Left hindlimb (tissue), 1 donor: ENCODE measurements around the gene NCS1.
"Not testable (repeated sequence)": the region's sequence is repeated elsewhere in the genome, so short reads cannot be mapped to it uniquely, and the experiment has no call there.

ENCODE experiments used
- DNase-seq: peaks from one replicate; pipeline ENCODE4 v3.0.0-alpha.2; 2018

Gene NCS1

GRCh38 chr9:130240410-130241197, 68.4 kb downstream of the NCS1 start:
- DNase-seq: no peak

GRCh38 chr9:130241198-130241535, 69.0 kb downstream of the NCS1 start:
- DNase-seq: no peak

DNA sequence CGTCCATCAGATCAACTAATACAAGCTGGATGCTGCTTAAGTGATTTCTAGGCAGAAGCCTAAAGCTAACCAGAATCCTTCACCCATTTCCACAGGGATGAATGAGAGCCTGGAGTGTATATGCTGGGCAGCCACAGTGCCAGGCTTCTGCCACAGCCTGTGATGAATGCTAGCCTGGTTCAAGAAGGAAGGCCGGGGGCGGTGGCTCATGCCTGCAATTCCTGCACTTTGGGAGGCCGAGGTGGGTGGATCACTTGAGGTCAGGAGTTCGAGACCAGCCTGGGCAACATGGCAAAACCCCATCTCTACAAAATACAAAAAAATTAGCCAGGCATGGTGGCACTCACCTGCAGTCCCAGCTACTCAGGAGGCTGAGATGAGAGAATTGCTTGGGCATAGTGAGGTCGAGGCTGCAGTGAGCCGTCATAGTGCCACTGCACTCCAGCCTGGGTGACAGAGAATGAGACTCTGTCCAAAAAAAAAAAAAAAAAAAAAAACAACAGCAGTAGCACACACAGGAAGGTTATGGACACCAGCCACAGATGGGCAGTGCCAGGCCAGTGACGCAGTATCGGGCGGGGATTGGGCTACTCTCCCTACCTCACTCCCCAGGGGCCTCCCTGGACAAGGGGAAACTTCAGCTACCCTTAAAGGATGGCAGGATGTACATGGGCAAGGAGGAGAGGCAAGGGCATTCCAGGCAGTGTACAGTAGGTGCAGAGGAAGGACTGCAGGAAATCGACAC, 70.2 kb downstream of the NCS1 start:
- no peak for DNase-seq

DNA sequence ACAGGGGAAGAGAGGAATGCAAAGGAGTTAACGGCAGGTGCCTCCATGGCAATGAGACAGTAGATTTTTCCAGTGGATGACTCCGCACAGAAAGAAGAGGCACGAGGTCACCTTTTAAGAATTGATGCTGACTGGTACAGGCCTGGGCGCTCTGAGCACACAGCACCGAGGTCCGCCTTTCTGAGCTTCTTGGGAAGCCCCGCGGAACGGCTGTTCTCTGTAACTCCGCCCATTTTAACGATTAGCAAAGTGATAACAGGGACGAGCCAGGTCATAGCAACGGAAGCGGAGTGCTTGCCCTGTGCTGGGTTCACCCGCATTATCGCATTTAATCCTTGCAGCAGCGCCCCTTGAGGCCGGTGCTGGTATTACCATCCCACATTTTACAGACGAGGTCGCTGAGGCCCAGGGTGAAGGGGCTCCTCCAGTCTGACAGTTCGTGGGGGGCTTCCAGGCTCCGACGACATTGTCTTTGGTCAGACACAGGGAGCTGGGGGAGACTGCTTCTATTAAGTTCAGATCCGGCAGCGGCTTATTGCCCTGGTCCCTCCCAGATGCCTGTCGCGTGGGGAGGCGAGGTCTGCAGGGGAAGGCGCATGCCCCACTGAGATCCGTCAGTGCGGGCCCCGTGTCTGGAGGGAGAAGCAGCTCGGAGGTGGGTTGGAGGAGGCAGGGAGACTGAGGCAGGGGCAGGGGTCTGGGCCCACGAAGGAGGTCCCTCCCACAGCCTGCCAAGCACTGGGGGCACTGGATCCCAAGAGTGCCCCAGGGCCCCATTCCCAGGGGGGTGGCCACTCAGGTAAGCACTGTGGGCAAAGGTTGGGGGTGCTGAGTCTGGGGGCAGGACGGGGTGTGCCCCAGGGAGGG, 71.0 kb downstream of the NCS1 start:
- DNase-seq: peak; percentile 67

GRCh38 chr9:130243882-130244170, 71.6 kb downstream of the NCS1 start:
- no peak for DNase-seq

DNA sequence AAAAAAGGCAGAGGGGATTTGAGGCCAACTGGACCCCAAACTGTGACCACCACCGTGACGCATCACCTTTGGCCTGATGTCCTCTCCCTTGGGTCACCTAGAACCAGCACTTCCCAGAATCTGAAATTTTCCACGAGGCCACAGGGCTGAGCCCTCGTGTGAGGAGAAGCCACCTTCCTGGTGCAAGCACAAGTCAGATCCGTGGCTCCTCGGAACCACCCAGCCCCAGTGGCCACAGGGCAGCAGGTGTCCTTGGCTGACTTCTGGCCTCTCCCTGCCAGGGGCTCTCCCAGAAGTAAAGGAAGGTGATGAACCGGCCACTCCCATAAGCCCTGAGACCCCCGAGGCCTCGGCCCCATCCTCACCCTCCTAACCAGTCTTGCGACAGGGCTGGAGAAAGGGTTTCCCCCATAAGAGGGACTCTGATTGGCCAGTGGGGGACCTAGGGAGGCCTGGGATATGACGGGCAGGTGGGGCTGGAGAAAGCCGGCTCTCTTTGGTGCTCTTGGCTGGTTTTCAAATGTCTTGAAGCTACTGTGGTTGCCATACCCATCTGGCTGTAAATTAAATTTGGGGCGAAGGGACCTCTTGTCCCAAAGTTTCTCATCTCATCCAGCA, 72.5 kb downstream of the NCS1 start:
- no peak for DNase-seq

DNA sequence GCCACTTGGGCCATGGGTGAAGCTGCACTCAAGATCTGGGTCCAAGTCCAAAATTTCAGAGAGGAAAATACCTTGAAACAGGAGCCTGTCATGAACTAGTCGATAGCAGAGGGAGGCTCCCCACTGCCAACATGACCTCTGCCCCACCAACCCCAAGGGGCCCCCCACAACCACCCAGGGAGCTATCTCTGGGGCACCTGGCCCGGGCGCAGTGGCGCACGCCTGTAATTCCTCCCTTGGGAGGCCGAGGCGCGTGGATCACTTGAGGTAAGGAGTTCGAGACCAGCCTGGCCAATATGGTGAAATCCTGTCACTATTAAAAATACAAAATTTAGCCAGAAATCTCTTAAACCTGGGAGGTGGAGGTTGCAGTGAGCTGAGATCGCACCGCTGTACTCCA, 73.3 kb downstream of the NCS1 start:
- DNase-seq: no peak

DNA sequence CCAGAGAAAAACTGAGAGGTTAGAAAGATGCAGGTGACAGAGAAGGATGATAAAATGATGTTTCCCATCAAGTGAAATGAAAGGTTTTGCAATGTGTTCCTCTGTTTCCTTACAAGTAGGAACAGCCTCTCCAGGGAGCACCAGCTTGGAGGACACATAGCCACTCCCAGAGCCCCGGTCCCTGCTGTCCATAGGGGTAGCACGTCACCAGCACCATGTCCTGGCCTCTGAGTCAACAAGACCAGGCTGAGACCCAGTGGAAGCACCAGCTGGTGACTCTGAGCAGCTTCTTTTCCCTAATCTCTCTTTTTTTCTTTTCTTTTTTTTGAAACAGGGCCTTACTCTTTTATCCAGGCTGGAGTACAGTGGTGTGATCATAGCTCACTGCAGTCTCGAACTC, 73.9 kb downstream of the NCS1 start:
- DNase-seq: no peak

- no peak for DNase-seq
Observed at GRCh38 chr9:130254747-130255630, 82.8 kb downstream of the NCS1 start.

DNA sequence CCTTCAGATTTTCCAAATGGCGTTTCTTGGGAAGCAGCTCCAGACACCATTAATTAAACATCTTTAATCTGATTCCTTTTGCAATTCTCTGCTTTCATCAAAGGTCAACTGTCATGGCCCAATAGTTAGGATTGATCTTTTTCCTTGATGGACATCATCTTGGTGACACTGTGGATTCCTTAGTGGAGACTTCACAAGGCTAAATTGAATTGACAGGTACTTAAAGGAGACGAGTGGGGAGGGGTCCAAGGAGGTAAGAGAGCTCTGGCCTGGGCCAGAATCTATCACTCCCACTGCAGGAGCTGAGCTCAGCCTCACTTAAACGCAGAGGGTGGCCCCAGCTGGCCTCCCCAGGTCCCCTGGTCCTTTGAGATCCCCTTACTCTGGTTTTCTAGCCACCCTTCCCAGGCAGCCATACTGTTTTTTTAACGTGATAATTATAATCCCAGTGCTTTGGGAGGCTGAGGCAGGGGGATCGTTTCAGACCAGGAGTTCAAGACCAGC, 83.5 kb downstream of the NCS1 start:
- no peak for DNase-seq

GRCh38 chr9:130256644-130257043, 84.4 kb downstream of the NCS1 start:
- no peak for DNase-seq

DNA sequence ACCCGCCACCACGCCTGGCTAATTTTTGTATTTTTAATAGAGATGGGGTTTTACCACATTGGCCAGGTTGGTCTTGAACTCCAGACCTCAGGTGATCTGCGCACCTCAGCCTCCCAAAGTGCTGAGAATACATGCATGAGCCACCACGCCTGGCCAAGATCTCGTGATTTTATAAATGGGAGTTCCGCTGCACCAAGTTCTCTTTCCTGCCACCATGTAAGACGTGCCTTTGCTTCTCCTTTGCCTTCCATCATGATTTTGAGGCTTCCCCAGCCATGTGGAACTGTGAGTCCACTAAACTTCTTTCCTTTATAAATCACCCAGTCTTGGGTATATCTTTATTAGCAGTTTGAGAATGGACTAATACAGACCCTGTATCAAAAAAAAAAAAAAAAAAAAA, 85.9 kb downstream of the NCS1 start:
- DNase-seq: not testable (repeated sequence)

DNA sequence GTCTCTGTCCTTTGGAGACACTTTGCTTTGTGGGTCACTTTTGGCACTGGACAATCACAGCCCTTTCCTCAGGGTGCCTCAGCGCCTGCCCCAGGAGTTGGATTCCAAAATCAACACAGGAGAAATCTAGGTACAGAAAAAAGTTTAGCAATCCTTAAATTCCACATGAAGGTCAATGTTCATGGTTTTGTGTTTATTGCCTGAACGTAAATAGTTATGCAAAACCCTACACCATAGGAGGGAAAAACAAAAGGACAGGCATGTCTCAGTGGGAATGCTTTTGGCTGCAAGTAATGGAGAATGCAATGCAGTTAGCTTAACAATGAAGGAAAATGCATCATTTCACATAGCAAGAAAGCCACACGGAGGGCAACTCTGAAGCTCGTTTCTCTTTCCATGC, 86.8 kb downstream of the NCS1 start:
- DNase-seq: no peak

DNA sequence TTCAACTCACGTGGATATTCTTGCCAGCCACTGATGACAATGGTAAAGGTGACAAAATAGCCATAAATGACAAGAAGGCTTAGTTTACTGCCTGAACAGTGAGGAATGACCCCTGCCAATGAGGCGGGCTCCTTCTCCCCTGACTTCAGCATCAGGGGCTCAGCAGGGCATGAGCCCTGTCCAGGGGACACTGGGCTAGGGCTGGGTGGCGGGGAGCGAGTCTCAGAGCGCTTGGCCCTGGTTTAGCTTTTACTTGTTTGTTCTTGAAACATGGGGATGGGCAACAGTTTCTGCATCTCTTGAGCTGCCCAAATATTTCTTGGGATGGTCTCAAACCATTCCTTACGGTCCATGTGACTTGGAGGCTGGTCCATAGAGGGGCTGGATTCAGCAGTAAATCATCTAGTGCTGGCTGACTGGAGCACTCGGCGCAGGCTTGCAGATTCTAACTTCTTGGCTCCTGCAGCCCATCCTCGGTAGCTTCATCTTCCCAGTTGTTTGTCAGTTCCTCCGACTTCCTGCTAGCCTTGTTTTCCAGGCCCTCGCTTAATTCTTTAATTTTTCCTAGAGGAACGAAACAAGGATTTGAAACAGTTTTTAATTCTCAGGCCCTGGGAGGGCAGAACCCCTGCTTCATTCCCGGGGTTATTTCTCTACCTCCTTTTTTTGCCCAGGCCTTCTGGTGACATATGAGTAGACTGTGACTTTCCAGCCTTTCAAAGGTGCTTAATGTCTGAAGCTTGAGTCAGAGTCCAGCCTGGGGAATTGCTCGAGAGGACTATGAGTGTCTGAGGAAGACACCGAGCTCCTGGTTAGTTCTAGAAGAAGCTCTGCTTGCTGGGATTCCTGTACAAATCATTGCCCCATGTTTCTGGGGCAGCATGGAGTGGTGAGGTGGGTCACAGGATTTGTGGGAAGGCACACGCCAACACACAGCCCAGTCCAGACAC, 88.9 kb downstream of the NCS1 start:
- DNase-seq: no peak

GRCh38 chr9:130262061-130262745, 90.0 kb downstream of the NCS1 start:
- no peak for DNase-seq

DNA sequence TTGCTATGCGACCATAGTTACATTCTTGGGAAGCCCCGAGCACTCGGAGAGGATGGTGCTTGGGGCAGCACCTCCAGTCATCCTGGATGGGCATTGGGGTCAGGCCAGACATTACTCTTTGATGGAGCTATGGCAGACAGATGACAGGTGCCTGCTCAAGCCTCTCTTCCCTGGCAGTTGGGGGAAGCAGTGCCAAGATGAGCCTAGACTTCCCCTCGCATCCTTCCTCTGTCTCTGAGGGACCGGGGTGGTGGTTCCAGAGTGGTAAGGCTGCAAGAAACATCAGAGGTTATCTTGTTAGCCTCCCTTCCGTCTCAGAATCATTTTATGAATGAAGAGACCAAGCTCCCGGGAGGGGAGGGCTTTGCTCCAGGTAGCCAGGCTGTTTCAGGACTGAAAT, 90.6 kb downstream of the NCS1 start:
- no peak for DNase-seq

DNA sequence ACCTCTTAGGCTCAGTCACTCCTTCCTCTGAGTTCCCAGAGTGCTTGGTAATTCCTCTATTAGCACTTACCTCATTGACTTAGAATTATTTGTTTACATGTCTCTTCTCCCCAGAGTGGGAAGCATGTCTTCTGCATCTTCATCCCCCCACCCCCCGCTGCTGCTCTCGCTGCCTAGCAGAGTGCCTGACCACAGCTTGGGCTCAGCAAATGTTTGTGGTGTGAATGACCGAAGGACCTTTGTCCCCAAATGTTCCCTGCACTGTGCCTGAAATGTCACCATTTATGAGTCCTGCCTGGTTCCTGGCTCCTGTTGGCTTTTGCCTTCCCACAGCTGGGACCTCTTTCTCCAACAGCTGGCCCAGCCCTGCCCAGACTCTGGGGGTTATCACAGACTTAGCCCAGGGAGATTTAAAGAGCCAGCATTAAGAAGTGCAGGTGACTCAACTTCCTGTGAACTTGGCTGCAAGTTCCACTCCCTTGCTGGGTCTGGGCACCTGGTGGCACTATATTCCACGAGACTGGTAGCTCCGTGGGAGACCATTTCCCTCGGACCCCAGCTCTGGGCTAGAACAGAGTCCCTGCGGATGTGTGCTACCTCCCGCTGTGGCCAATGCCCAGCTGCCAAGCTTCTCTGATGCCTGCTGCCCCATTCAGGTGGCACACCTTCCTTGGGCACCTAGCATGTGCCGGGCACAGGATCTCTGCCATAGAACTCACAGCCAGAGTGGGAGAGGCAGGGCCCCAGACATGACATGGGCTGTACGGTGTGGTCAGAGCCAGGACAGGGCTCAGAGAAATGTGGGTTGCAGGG, 91.6 kb downstream of the NCS1 start:
- DNase-seq: no peak

- DNase-seq: no peak
Observed at GRCh38 chr9:130264414-130265350, 92.5 kb downstream of the NCS1 start.
